Stimulated activated naive B cell treated with anti-CD40 and anti-IgM and Interleukin-4, amounts not matched to agents 10 μg/mL and 1 μg/mL and 100 μg/mL, for 72 hours (primary cell): ENCODE measurements around the gene EDRF1.

ENCODE experiments used
- ATAC-seq, 2 donors: fragments of 150-1000 bp; cut with Tn5 transposase; replicated peaks; 2 replicates each; pipeline ENCODE4 v1.10.0; 2021; ENCODE audit warnings: moderate library complexity in 1 of 2
- DNase-seq: peaks from one replicate; pipeline ENCODE4 v3.0.0; 2021
- H3K27ac Mint-ChIP-seq: one replicate; pipeline ENCODE4 v1.8.0; 2022; ENCODE audit warnings: mild to moderate bottlenecking, mixed read lengths
- H3K27me3 Mint-ChIP-seq, 2 donors: one replicate each; pipeline ENCODE4 v1.8.0; 2022; ENCODE audit warnings: mixed read lengths in 2 of 2
- H3K36me3 Mint-ChIP-seq, 2 donors: one replicate each; pipeline ENCODE4 v1.8.0; 2022; ENCODE audit warnings: mixed read lengths in 2 of 2, mild to moderate bottlenecking in 1 of 2
- H3K4me1 Mint-ChIP-seq, 2 donors: one replicate each; pipeline ENCODE4 v1.8.0; 2022; ENCODE audit warnings: mixed read lengths in 2 of 2, mild to moderate bottlenecking in 1 of 2
- H3K4me3 Mint-ChIP-seq, 2 donors: one replicate each; pipeline ENCODE4 v1.8.0; 2022; ENCODE audit warnings: mild to moderate bottlenecking in 2 of 2, mixed read lengths in 2 of 2, moderate library complexity in 1 of 2
- H3K9me3 Mint-ChIP-seq, 2 donors: one replicate each; pipeline ENCODE4 v1.8.0; 2022; ENCODE audit warnings: mixed read lengths in 2 of 2, mild to moderate bottlenecking in 1 of 2

EDRF1 gene

GRCh38 chr10:125722811-125723210, 3.3 kb downstream of the EDRF1 start:
- peaks cover 3 to 11% of the 10 kb centered on the region in 2 donors for H3K4me1 Mint-ChIP-seq
- H3K27ac Mint-ChIP-seq = no peak overlapping the region
- no peak overlapping the region for H3K4me3 Mint-ChIP-seq
- DNase-seq = no peak
- H3K27me3 Mint-ChIP-seq = no peaks in the 10 kb centered on the region
- peaks cover 24 to 33% of the 10 kb centered on the region in 2 donors for H3K36me3 Mint-ChIP-seq
- H3K9me3 Mint-ChIP-seq = no peaks in the 10 kb centered on the region
- ATAC-seq = no peak

GRCh38 chr10:125726914-125727313, 7.4 kb downstream of the EDRF1 start:
- DNase-seq (no peak), ATAC-seq (no peak)
- Mint-ChIP-seq H3K27ac (no peak overlapping the region), H3K4me3 (no peak overlapping the region), H3K27me3 (no peaks in the 10 kb centered on the region), H3K4me1 (peaks cover 0 to 3% of the 10 kb centered on the region in 2 donors), H3K36me3 (peaks cover 42 to 52% of the 10 kb centered on the region in 2 donors), H3K9me3 (no peaks in the 10 kb centered on the region)

DNA sequence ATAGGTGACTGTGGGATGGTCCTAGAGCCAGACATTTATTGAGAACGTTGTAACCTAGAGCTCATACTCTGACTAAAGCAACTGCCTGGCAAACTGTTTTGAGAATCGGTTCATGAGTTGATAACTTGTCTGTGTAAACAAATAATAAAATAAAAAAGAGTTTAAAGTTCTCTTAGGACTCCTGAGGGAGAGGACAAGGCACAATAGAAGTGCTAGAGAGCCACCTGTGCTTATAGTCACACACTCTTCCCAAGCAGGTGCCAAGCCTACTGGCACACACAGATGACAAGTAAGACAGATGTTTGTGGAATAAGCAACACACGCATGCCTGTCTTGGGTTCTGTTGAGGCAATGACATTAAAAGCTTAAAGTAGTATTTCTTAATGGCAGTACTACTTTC, 7.9 kb downstream of the EDRF1 start:
- no peak for DNase-seq
- Mint-ChIP-seq H3K36me3 (peaks cover 47 to 57% of the 10 kb centered on the region in 2 donors), H3K9me3 (no peaks in the 10 kb centered on the region), H3K4me3 (no peak overlapping the region), H3K4me1 (peaks cover 0 to 3% of the 10 kb centered on the region in 2 donors), H3K27me3 (no peaks in the 10 kb centered on the region), H3K27ac (no peak overlapping the region)
- ATAC-seq = no peak

DNA sequence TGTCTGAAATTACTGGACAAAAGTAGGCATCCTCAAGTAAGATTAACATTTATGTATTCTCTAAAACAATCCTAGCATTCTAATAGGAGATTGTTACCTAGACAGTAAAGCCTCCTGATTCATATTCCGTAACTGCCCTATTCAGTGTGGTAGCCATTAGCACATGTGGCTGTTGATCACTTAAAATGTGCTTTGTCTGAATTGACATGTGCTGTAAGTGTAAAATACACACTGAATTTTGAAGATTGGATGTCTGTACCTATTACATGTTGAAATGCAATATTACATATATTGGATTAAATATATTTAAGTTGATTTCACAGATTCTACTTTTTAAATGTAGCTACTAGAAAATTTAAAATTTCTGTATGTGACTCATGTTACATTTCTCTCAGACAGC, 14.6 kb downstream of the EDRF1 start:
- Mint-ChIP-seq H3K4me3 (no peak overlapping the region), H3K27me3 (no peaks in the 10 kb centered on the region), H3K27ac (no peak overlapping the region), H3K9me3 (no peaks in the 10 kb centered on the region), H3K4me1 (no peaks in the 10 kb centered on the region), H3K36me3 (peaks cover 47 to 59% of the 10 kb centered on the region in 2 donors)
- ATAC-seq (no peak), DNase-seq (no peak)

DNA sequence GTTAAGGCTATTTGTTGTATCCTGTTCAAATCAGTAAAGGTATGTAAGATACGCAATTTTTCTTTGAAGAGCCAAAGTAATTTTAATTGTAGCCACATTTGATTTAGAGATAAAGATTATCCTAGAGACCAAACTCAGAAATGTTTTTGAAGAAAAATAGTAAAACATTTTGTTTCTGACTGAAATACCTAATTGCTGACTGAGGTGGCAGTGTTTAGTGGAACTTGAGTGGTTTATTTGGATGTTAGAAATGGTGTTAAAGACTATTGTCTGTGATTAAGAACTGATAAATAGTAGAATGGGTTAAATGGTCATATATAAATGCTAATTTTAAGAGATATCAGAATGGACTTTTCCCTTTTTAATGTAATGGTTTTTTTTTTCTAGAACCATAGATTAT, 15.3 kb downstream of the EDRF1 start:
- Mint-ChIP-seq H3K27me3 (no peaks in the 10 kb centered on the region), H3K9me3 (no peaks in the 10 kb centered on the region), H3K4me1 (no peaks in the 10 kb centered on the region), H3K36me3 (peaks cover 49 to 60% of the 10 kb centered on the region in 2 donors), H3K27ac (no peak overlapping the region), H3K4me3 (no peak overlapping the region)
- DNase-seq = no peak
- no peak for ATAC-seq

DNA sequence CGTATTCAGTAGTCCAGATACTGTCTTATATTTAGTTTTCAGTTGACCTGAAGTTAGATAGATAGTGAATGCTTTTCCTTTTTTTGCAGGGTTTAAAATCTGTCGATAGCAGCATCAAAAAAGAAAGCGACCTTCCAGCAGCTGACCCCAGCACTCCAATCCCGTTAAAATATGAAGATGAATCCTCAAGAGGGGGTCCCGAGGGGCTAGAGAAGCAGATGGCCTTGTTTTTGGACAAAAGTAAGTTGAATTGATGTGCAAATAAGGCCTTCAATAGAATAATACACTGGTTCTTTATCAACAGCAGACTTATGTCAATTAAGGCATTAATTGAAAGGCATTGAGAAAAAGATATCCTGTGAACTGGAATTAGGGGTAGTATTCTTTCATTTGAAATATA, 18.7 kb downstream of the EDRF1 start:
- H3K9me3 Mint-ChIP-seq = no peaks in the 10 kb centered on the region
- no peaks in the 10 kb centered on the region for H3K4me1 Mint-ChIP-seq
- no peak for DNase-seq
- H3K27me3 Mint-ChIP-seq = no peaks in the 10 kb centered on the region
- H3K27ac Mint-ChIP-seq = no peak overlapping the region
- no peak overlapping the region for H3K4me3 Mint-ChIP-seq
- no peak for ATAC-seq
- peaks cover 48 to 65% of the 10 kb centered on the region in 2 donors for H3K36me3 Mint-ChIP-seq

GRCh38 chr10:125739994-125740679, 20.6 kb downstream of the EDRF1 start:
- H3K4me3 Mint-ChIP-seq = no peak overlapping the region
- DNase-seq (no peak), ATAC-seq (no peak)
- peaks cover 64 to 76% of the 10 kb centered on the region in 2 donors for H3K36me3 Mint-ChIP-seq
- H3K27ac Mint-ChIP-seq = no peak overlapping the region
- no peaks in the 10 kb centered on the region for H3K27me3 Mint-ChIP-seq
- H3K9me3 Mint-ChIP-seq = peaks cover under 1 to 4% of the 10 kb centered on the region in 2 donors
- H3K4me1 Mint-ChIP-seq = no peaks in the 10 kb centered on the region

- Mint-ChIP-seq H3K4me3 (no peak overlapping the region), H3K36me3 (peaks cover 62 to 71% of the 10 kb centered on the region in 2 donors), H3K27me3 (no peaks in the 10 kb centered on the region), H3K27ac (no peak overlapping the region), H3K9me3 (peaks cover 3 to 5% of the 10 kb centered on the region in 2 donors), H3K4me1 (peaks cover 0 to 2% of the 10 kb centered on the region in 2 donors)
- ATAC-seq (no peak), DNase-seq (no peak)
These were observed 23.0 kb downstream of the EDRF1 start for GRCh38 chr10:125742465-125742864.

DNA sequence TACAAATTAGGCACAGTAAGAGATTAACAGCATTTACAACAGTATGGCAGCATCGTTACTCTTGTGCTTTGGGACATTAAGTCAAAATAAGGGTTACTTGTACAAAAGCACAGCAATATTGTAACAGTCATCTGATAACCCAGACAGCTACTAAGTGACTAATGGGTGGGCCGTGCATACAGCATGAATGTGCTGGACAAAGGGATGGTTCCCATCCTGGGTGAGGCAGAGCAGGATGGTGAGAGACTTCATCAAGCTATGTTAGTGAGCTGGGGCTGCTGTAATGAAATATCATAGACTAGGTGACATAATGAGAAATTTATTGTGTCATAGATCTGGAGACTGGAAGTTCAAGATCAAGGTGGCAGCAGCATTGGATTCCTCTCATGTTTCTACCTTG, 25.4 kb downstream of the EDRF1 start:
- Mint-ChIP-seq H3K9me3 (peaks cover 3 to 5% of the 10 kb centered on the region in 2 donors), H3K4me1 (peaks cover 0 to 2% of the 10 kb centered on the region in 2 donors), H3K27me3 (no peaks in the 10 kb centered on the region), H3K36me3 (peaks cover 62 to 78% of the 10 kb centered on the region in 2 donors), H3K4me3 (no peak overlapping the region), H3K27ac (peak overlapping the region; percentile 67)
- DNase-seq = no peak
- no peak for ATAC-seq

DNA sequence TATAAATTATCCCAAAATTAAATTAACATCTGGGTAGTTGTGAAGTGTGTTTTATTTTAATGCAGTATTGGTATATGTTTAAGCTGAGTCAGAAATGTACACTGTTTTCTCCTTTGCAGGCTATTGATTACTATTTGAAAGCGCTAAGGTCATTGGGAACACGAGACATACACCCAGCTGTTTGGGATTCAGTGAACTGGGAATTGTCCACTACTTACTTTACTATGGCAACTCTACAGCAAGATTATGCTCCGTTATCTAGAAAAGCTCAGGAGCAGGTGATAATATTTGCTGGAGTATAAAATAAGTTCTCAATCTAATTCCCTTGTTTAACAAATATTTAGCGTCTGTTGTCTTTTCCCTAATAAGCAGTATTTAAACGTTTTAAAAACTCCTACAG, 27.9 kb downstream of the EDRF1 start:
- DNase-seq (no peak), ATAC-seq (no peak)
- H3K9me3 Mint-ChIP-seq = peaks cover 3 to 5% of the 10 kb centered on the region in 2 donors
- no peaks in the 10 kb centered on the region for H3K27me3 Mint-ChIP-seq
- H3K27ac Mint-ChIP-seq = no peak overlapping the region
- no peak overlapping the region for H3K4me3 Mint-ChIP-seq
- H3K36me3 Mint-ChIP-seq = peaks cover 58 to 77% of the 10 kb centered on the region in 2 donors
- H3K4me1 Mint-ChIP-seq = peaks cover 0 to 2% of the 10 kb centered on the region in 2 donors

- Mint-ChIP-seq H3K9me3 (no peaks in the 10 kb centered on the region), H3K27ac (no peak overlapping the region), H3K4me1 (no peaks in the 10 kb centered on the region), H3K36me3 (peaks cover 45 to 59% of the 10 kb centered on the region in 2 donors), H3K27me3 (no peaks in the 10 kb centered on the region), H3K4me3 (no peak overlapping the region)
- ATAC-seq (no peak), DNase-seq (no peak)
These were observed 36.7 kb downstream of the EDRF1 start for GRCh38 chr10:125756196-125756595.

DNA sequence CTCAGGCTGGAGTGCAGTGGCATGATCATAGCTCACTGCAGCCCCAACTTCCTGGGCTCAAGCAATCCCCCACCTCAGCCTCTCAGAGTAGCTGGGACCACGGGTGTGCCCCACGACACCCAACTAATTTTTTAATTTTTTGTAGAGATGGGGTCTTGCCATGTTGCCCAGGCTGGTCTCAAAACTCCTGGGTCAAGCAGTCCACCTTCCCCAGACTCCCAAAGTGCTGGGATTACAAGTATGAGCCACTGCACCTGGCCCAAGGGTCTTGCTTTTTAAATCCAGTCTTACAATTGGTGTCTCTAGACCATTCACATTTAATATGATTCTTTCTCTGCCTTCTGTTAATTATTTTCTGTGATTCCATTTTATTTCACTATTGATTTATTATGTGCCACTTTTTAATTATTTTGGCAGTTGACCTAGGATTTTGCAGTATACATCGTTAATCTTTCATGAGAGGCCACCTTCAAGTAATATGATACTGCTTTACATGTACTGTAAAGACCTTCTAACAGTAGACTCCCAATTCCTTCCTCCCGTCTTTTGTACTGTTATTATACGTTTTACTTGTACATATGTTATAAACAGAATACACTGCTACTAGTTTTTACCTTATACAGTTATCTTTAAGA, 37.5 kb downstream of the EDRF1 start:
- no peak overlapping the region for H3K27ac Mint-ChIP-seq
- DNase-seq = no peak
- peaks cover 43 to 59% of the 10 kb centered on the region in 2 donors for H3K36me3 Mint-ChIP-seq
- H3K4me1 Mint-ChIP-seq = no peaks in the 10 kb centered on the region
- H3K27me3 Mint-ChIP-seq = no peaks in the 10 kb centered on the region
- H3K9me3 Mint-ChIP-seq = no peaks in the 10 kb centered on the region
- no peak for ATAC-seq
- H3K4me3 Mint-ChIP-seq = no peak overlapping the region

GRCh38 chr10:125757742-125758141, 38.2 kb downstream of the EDRF1 start:
- ATAC-seq (no peak), DNase-seq (no peak)
- Mint-ChIP-seq H3K4me1 (no peaks in the 10 kb centered on the region), H3K9me3 (no peaks in the 10 kb centered on the region), H3K4me3 (no peak overlapping the region), H3K27me3 (no peaks in the 10 kb centered on the region), H3K36me3 (peaks cover 44 to 64% of the 10 kb centered on the region in 2 donors), H3K27ac (no peak overlapping the region)

- DNase-seq = no peak
- ATAC-seq = no peak
- no peaks in the 10 kb centered on the region for H3K4me1 Mint-ChIP-seq
- H3K4me3 Mint-ChIP-seq = no peak overlapping the region
- H3K36me3 Mint-ChIP-seq = peaks cover 48 to 62% of the 10 kb centered on the region in 2 donors
- H3K27ac Mint-ChIP-seq = no peak overlapping the region
- no peaks in the 10 kb centered on the region for H3K9me3 Mint-ChIP-seq
- no peaks in the 10 kb centered on the region for H3K27me3 Mint-ChIP-seq
These were observed 42.5 kb downstream of the EDRF1 start for GRCh38 chr10:125761961-125762360.
